DOHH2 (cell line): Measurements from ENCODE around the gene TMEM235.
A peak's percentile ranks its signal among the peaks of the same experiment; 100 is the strongest.

ENCODE experiments used
- H3F3A ChIP-seq: fragments of 200-600 bp; sonication (generic), shearing (Covaris generic); 2 replicates; pipeline ENCODE4 v1.6.0; 2016; ENCODE audit warnings: antibody characterized with exemption, mild to moderate bottlenecking; ENCODE audit not compliant: control insufficient read depth, insufficient read depth
- H3K27ac ChIP-seq: fragments of 200-600 bp; sonication (generic); 2 replicates; pipeline ENCODE4 v1.5.1; 2014; ENCODE audit warnings: low read depth, mild to moderate bottlenecking, low read length, moderate library complexity
- H3K27me3 ChIP-seq: fragments of 200-600 bp; sonication (generic); 2 replicates; pipeline ENCODE4 v1.6.1; 2014; ENCODE audit warnings: mild to moderate bottlenecking, low read length, mixed read lengths; ENCODE audit not compliant: control insufficient read depth
- H3K36me3 ChIP-seq: fragments of 200-600 bp; sonication (generic); 2 replicates; pipeline ENCODE4 v1.6.1; 2014; ENCODE audit warnings: mild to moderate bottlenecking, low read length, moderate library complexity, mixed read lengths; ENCODE audit not compliant: control insufficient read depth
- H3K4me1 ChIP-seq: fragments of 200-600 bp; sonication (generic); 2 replicates; pipeline ENCODE4 v1.6.1; 2014; ENCODE audit warnings: mild to moderate bottlenecking, low read length, mixed read lengths; ENCODE audit not compliant: control insufficient read depth
- H3K4me2 ChIP-seq: fragments of 200-600 bp; sonication (generic); 2 replicates; pipeline ENCODE4 v1.6.0; 2014; ENCODE audit warnings: mild to moderate bottlenecking, low read length, moderate library complexity
- H3K4me3 ChIP-seq: fragments of 200-600 bp; sonication (generic); 2 replicates; pipeline ENCODE4 v1.5.1; 2014; ENCODE audit warnings: mild to moderate bottlenecking, low read length, mixed read lengths
- H3K79me2 ChIP-seq: fragments of 200-600 bp; sonication (generic); 2 replicates; pipeline ENCODE4 v1.6.1; 2014; ENCODE audit warnings: mild to moderate bottlenecking, low read length, mixed read lengths; ENCODE audit not compliant: control insufficient read depth
- H3K9me2 ChIP-seq: fragments of 200-600 bp; sonication (generic); replicated peaks from 2 replicates; pipeline ENCODE4 v1.6.1; 2014; ENCODE audit warnings: mild to moderate bottlenecking, low read length, mixed read lengths; ENCODE audit not compliant: control insufficient read depth
- H3K9me3 ChIP-seq: fragments of 200-600 bp; sonication (generic); 2 replicates; pipeline ENCODE4 v1.6.1; 2014; ENCODE audit warnings: antibody characterized with exemption, low read length, mixed read lengths; ENCODE audit not compliant: control insufficient read depth, insufficient read depth
- H4K20me1 ChIP-seq: fragments of 200-600 bp; sonication (generic); 2 replicates; pipeline ENCODE4 v1.6.0; 2014; ENCODE audit warnings: low read depth, mild to moderate bottlenecking, antibody characterized with exemption, low read length, moderate library complexity; ENCODE audit not compliant: control insufficient read depth, insufficient read depth
- EZH2phosphoT487 ChIP-seq: fragments of 200-600 bp; sonication (generic); IDR thresholded peaks from 2 replicates; pipeline ENCODE4 v1.6.1; 2017; ENCODE audit warnings: borderline replicate concordance, mild to moderate bottlenecking, antibody characterized with exemption, low read length, moderate library complexity, mixed read lengths
- TF ChIP-seq, protein P1 (sequence below): fragments of 200-600 bp; sonication (generic); IDR thresholded peaks from one replicate; pipeline ENCODE4 v1.5.1; 2014; ENCODE audit warnings: antibody characterized with exemption, mild to moderate bottlenecking, low read depth, low read length; ENCODE audit not compliant: poor library complexity, severe bottlenecking

Gene TMEM235

DNA sequence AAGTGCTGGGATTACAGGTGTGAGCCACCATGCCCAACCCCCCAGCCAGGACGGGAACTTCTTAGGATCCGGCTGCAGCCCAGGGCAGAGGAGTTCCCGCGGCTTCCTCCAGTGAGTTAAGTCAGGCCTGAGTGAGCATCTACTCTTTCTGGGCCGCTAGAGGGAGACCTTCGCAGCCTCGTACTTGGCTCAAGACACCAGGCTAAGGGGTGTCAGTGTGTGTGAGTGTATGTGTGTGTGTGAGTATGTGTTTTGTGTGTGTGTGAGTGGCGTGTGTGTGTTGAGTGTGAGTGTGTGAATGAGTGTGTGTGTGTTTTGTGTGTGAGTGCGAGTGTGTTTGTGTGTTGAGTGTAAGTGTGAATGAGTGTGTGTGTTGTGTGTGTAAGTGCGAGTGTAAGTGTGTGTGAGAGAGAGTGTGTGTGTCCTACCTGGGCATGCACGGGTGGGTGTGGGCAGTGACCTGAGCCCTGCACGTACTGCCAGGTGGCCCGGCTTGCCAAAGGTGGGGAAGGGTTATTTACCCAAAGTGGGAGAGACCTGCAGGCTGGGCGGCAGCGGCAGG lies 58.5 kb downstream of the TMEM235 start:
- Histone ChIP-seq H3F3A (no peaks in the 10 kb centered on the region), H3K9me2 (no peaks in the 10 kb centered on the region), H3K9me3 (no peaks in the 10 kb centered on the region), H3K4me3 (no peak overlapping the region), H3K79me2 (no peaks in the 10 kb centered on the region), H3K4me2 (peak overlapping the region; percentile 51), H3K27me3 (peaks cover 9% of the 10 kb centered on the region; the same call in 1 of the 2 replicates), H3K36me3 (no peaks in the 10 kb centered on the region), H3K27ac (no peak overlapping the region), H4K20me1 (no peaks in the 10 kb centered on the region), H3K4me1 (peaks cover 10% of the 10 kb centered on the region)
- TF ChIP-seq EZH2phosphoT487, result no peak
- TF ChIP-seq, protein P1, sequence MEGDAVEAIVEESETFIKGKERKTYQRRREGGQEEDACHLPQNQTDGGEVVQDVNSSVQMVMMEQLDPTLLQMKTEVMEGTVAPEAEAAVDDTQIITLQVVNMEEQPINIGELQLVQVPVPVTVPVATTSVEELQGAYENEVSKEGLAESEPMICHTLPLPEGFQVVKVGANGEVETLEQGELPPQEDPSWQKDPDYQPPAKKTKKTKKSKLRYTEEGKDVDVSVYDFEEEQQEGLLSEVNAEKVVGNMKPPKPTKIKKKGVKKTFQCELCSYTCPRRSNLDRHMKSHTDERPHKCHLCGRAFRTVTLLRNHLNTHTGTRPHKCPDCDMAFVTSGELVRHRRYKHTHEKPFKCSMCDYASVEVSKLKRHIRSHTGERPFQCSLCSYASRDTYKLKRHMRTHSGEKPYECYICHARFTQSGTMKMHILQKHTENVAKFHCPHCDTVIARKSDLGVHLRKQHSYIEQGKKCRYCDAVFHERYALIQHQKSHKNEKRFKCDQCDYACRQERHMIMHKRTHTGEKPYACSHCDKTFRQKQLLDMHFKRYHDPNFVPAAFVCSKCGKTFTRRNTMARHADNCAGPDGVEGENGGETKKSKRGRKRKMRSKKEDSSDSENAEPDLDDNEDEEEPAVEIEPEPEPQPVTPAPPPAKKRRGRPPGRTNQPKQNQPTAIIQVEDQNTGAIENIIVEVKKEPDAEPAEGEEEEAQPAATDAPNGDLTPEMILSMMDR, result peak; percentile 80
